H1 (cell line): ENCODE measurements around the gene GLRA2. TPM values are rescaled to one million over a fixed set of nuclear protein-coding genes. Genes with fewer than 3 reads are reported as not detected.

Source experiments
- CTCF ChIA-PET: fragments of 300-600 bp; sonication (Branson Sonifier 250); formaldehyde crosslinking; loops from one replicate; lab custom pipeline; 2021; ENCODE audit not compliant: partially characterized antibody; lab: Charles Lee
- POLR2A ChIA-PET: fragments of 300-600 bp; sonication (Branson Sonifier 250); formaldehyde crosslinking; loops from one replicate; lab custom pipeline; 2021; ENCODE audit warnings: inconsistent platforms; ENCODE audit not compliant: partially characterized antibody; lab: Charles Lee
- DNase-seq, 2 experiments: peaks; one replicate each; pipeline versions ENCODE4 v3.0.0 to v3.0.0-alpha.2; 2010 to 2022; ENCODE audit warnings: low spot score in 2 of 2, low read depth in 1 of 2, mixed read lengths in 1 of 2
- FAIRE-seq: peaks from 2 replicates; lab custom pipeline; 2011; peaks lifted over from hg19 to GRCh38; lab: Jason Lieb, UNC
- H2AFZ ChIP-seq: 2 replicates; pipeline ENCODE4 v1.8.1; 2012; ENCODE audit warnings: low read length, inconsistent platforms
- H2AK5ac ChIP-seq: 2 replicates; pipeline ENCODE4 v1.6.1; 2013; ENCODE audit warnings: low read depth, low read length
- H2BK120ac ChIP-seq: replicated peaks from 2 replicates; pipeline ENCODE3; 2013; ENCODE audit warnings: low read depth, low read length, inconsistent platforms
- H2BK12ac ChIP-seq: 2 replicates; pipeline ENCODE4 v1.6.1; 2013; ENCODE audit warnings: low read depth, low read length
- H2BK15ac ChIP-seq: 2 replicates; pipeline ENCODE4 v1.6.1; 2013; ENCODE audit warnings: low read length
- H2BK20ac ChIP-seq: 2 replicates; pipeline ENCODE4 v1.6.1; 2013; ENCODE audit warnings: low read length
- H2BK5ac ChIP-seq: 2 replicates; pipeline ENCODE4 v1.6.1; 2013; ENCODE audit warnings: low read depth, low read length
- H3K14ac ChIP-seq: 2 replicates; pipeline ENCODE4 v1.6.1; 2013; ENCODE audit warnings: inconsistent platforms; ENCODE audit not compliant: insufficient read length
- H3K18ac ChIP-seq: 2 replicates; pipeline ENCODE4 v1.6.1; 2013; ENCODE audit warnings: low read length; ENCODE audit errors: extremely low read depth
- H3K23ac ChIP-seq: 2 replicates; pipeline ENCODE4 v1.6.1; 2013; ENCODE audit warnings: inconsistent platforms; ENCODE audit not compliant: insufficient read length
- H3K23me2 ChIP-seq: 2 replicates; pipeline ENCODE4 v1.6.1; 2013; ENCODE audit warnings: low read depth, low read length
- H3K27ac ChIP-seq: 2 replicates; pipeline ENCODE4 v1.6.1; 2011; ENCODE audit warnings: low read depth, low read length, inconsistent platforms
- H3K27me3 ChIP-seq, 4 experiments: replicated peaks in 1 of 4; 1 replicate in 1 of 4; 2 replicates in 3 of 4; pipeline versions ENCODE4 v1.6.1 to v1.8.1; 2011 to 2013; ENCODE audit warnings: low read length in 3 of 4, mild to moderate bottlenecking in 3 of 4, inconsistent platforms in 2 of 4, mixed read lengths in 2 of 4, moderate library complexity in 1 of 4; ENCODE audit not compliant: control insufficient read depth in 3 of 4, insufficient read depth in 3 of 4; ENCODE audit errors: extremely low read depth in 1 of 4
- H3K36me3 ChIP-seq, 4 experiments: 2 replicates each; pipeline versions ENCODE4 v1.6.1 to v1.8.1; 2011 to 2013; ENCODE audit warnings: mild to moderate bottlenecking in 4 of 4, low read length in 3 of 4, moderate library complexity in 2 of 4, control low read depth in 1 of 4, inconsistent platforms in 1 of 4; ENCODE audit not compliant: insufficient read depth in 4 of 4, control insufficient read depth in 2 of 4
- H3K4ac ChIP-seq: replicated peaks from 2 replicates; pipeline ENCODE3; 2013; ENCODE audit warnings: low read length, low read depth, mixed read lengths, inconsistent platforms; ENCODE audit not compliant: insufficient read length
- H3K4me1 ChIP-seq, 4 experiments: replicated peaks in 1 of 4; 1 replicate in 1 of 4; 2 replicates in 3 of 4; pipeline versions ENCODE4 v1.6.1 to v1.8.1; 2011 to 2013; ENCODE audit warnings: low read length in 3 of 4, inconsistent platforms in 2 of 4, mixed read lengths in 1 of 4; ENCODE audit not compliant: insufficient read depth in 4 of 4, control insufficient read depth in 3 of 4
- H3K4me2 ChIP-seq, 2 experiments: 2 replicates each; pipeline versions ENCODE4 v1.6.1 to v1.8.1; 2011 to 2013; ENCODE audit warnings: low read depth in 2 of 2, low read length in 2 of 2, control low read depth in 1 of 2, inconsistent platforms in 1 of 2, mild to moderate bottlenecking in 1 of 2; ENCODE audit not compliant: insufficient read depth in 1 of 2
- H3K4me3 ChIP-seq, 4 experiments: fragments of 200-600, 300-600 bp in 1 of 4; sonication (generic), shearing (Covaris generic), sonication (Bioruptor Twin) in 1 of 4; 2 replicates each; pipeline versions ENCODE4 v1.5.1 to v1.8.1; 2011 to 2016; ENCODE audit warnings: low read length in 4 of 4, low read depth in 3 of 4, control low read depth in 2 of 4, inconsistent platforms in 2 of 4, mild to moderate bottlenecking in 2 of 4, mixed read lengths in 1 of 4, moderate library complexity in 1 of 4; ENCODE audit not compliant: insufficient read depth in 2 of 4; ENCODE audit errors: extremely low read depth in 1 of 4
- H3K56ac ChIP-seq: replicated peaks from 2 replicates; pipeline ENCODE3; 2013; ENCODE audit warnings: low read depth, mild to moderate bottlenecking, mixed read lengths, low read length, inconsistent platforms; ENCODE audit not compliant: insufficient read length
- H3K79me1 ChIP-seq: 2 replicates; pipeline ENCODE4 v1.6.1; 2013; ENCODE audit warnings: low read depth, low read length, control low read depth
- H3K79me2 ChIP-seq, 2 experiments: 2 replicates each; pipeline versions ENCODE4 v1.6.1 to v1.8.1; 2012 to 2013; ENCODE audit warnings: low read length in 2 of 2, mild to moderate bottlenecking in 2 of 2, inconsistent platforms in 1 of 2; ENCODE audit not compliant: insufficient read depth in 2 of 2, control insufficient read depth in 1 of 2
- H3K9ac ChIP-seq, 4 experiments: replicated peaks in 1 of 4; 1 replicate in 1 of 4; 2 replicates in 3 of 4; pipeline versions ENCODE4 v1.6.1 to v1.8.1; 2011 to 2013; ENCODE audit warnings: low read depth in 3 of 4, low read length in 3 of 4, control low read depth in 2 of 4, mild to moderate bottlenecking in 2 of 4, moderate library complexity in 2 of 4, inconsistent platforms in 1 of 4; ENCODE audit errors: extremely low read depth in 1 of 4
- H3K9me3 ChIP-seq, 2 experiments: 2 replicates each; pipeline versions ENCODE4 v1.6.1 to v1.8.1; 2012 to 2013; ENCODE audit warnings: mild to moderate bottlenecking in 2 of 2, moderate library complexity in 2 of 2, control low read depth in 1 of 2, inconsistent platforms in 1 of 2, low read depth in 1 of 2, low read length in 1 of 2, mixed read lengths in 1 of 2; ENCODE audit not compliant: insufficient read depth in 2 of 2
- H4K20me1 ChIP-seq, 2 experiments: replicated peaks in 1 of 2; 2 replicates each; pipeline versions ENCODE3 to v1.8.1; 2011 to 2013; ENCODE audit warnings: inconsistent platforms in 2 of 2, low read length in 2 of 2, mild to moderate bottlenecking in 1 of 2; ENCODE audit not compliant: insufficient read depth in 2 of 2, control insufficient read depth in 1 of 2
- H4K5ac ChIP-seq: 2 replicates; pipeline ENCODE4 v1.6.1; 2013; ENCODE audit warnings: low read length, low read depth, mixed read lengths, inconsistent platforms; ENCODE audit not compliant: insufficient read length
- H4K8ac ChIP-seq: 2 replicates; pipeline ENCODE4 v1.8.0; 2013; ENCODE audit warnings: mild to moderate bottlenecking, moderate library complexity, low read length, inconsistent platforms; ENCODE audit not compliant: insufficient read depth; ENCODE audit errors: extremely low read depth
- H4K91ac ChIP-seq: replicated peaks from 2 replicates; pipeline ENCODE3; 2013; ENCODE audit warnings: low read length, mixed read lengths, inconsistent platforms; ENCODE audit not compliant: insufficient read length
- ATF3 ChIP-seq: IDR thresholded peaks from 2 replicates; pipeline ENCODE4 v1.6.1; 2011; ENCODE audit warnings: low read depth, mild to moderate bottlenecking, low read length; ENCODE audit not compliant: insufficient read depth
- EP300 ChIP-seq, 2 experiments: IDR thresholded peaks; 1 replicate in 1 of 2; 2 replicates in 1 of 2; pipeline ENCODE4 v1.6.1; 2011 to 2012; ENCODE audit warnings: low read depth in 2 of 2, low read length in 2 of 2, mild to moderate bottlenecking in 2 of 2, borderline replicate concordance in 1 of 2, inconsistent platforms in 1 of 2, moderate library complexity in 1 of 2
- EZH2 ChIP-seq: fragments of 200-600 bp; sonication (generic); IDR thresholded peaks from 2 replicates; pipeline ENCODE4 v1.7.1; 2012; ENCODE audit warnings: low read depth, mild to moderate bottlenecking, moderate library complexity, low read length, inconsistent platforms; ENCODE audit not compliant: severe bottlenecking
- FOSL1 ChIP-seq: IDR thresholded peaks from 2 replicates; pipeline ENCODE4 v1.6.1; 2011; ENCODE audit warnings: mild to moderate bottlenecking, low read depth, low read length, moderate library complexity; ENCODE audit not compliant: insufficient read depth
- HDAC6 ChIP-seq: IDR thresholded peaks from one replicate; pipeline ENCODE4 v1.7.1; 2012; ENCODE audit warnings: low read depth, mild to moderate bottlenecking, inconsistent platforms, low read length, moderate library complexity
- NANOG ChIP-seq: IDR thresholded peaks from 2 replicates; pipeline ENCODE4 v1.6.1; 2011; ENCODE audit warnings: low read length, low read depth, mild to moderate bottlenecking, inconsistent platforms; ENCODE audit not compliant: insufficient read depth, poor library complexity, severe bottlenecking
- RAD21 ChIP-seq, 2 experiments: IDR thresholded peaks in 1 of 2; conservative IDR thresholded peaks in 1 of 2; 2 replicates each; pipeline ENCODE4 v1.6.1; 2011; ENCODE audit warnings: low read depth in 2 of 2, low read length in 2 of 2, improper control_type of control experiment in 1 of 2, inconsistent platforms in 1 of 2, mild to moderate bottlenecking in 1 of 2, moderate library complexity in 1 of 2
- SP4 ChIP-seq: IDR thresholded peaks from 2 replicates; pipeline ENCODE4 v1.6.1; 2012; ENCODE audit warnings: low read length, inconsistent platforms
- USF2 ChIP-seq: IDR thresholded peaks from 2 replicates; pipeline ENCODE4 v1.6.1; 2011; ENCODE audit warnings: low read length, improper control_type of control experiment
- WGBS, 2 experiments: shearing (Covaris generic) in 1 of 2; methylation state at CpG; one replicate each; pipeline versions ENCODE4 v1.1.6 to v1.1.7; 2013 to 2015; ENCODE audit warnings: low lambda C conversion rate in 2 of 2, mixed read lengths in 2 of 2, inconsistent platforms in 1 of 2, low coverage in 1 of 2, missing lambda C conversion rate in 1 of 2; ENCODE audit not compliant: insufficient replicate concordance in 2 of 2, insufficient coverage in 1 of 2, insufficient read length in 1 of 2; ENCODE audit errors: extremely low coverage in 1 of 2, missing lambda C conversion rate in 1 of 2; 5-methylcytosine and 5-hydroxymethylcytosine counted together
- polyA plus RNA-seq, 7 experiments: library from polyadenylated mRNA; depleted of rRNA in 3 of 7; stranded (reverse) in 5 of 7; unstranded in 2 of 7; fragments of >200 nt in 5 of 7; fragments of 200-250 nt in 2 of 7; gene quantifications; 1 replicate in 5 of 7; 2 replicates in 1 of 7; 4 replicates in 1 of 7; pipeline versions ENCODE4 v1.2.1 to v1.2.3, GENCODE V29; 2011 to 2013; ENCODE audit warnings: missing spikeins in 2 of 7, mixed read lengths in 2 of 7
- total RNA-seq: library from RNA; stranded (reverse); fragmentation: NEBNext Ultra II Directional; extraction: Animal tissue kit (Norgen Biotek cat#: 25700); gene quantifications from 2 replicates; pipeline ENCODE4 v1.2.1, GENCODE V29; 2021

Gene GLRA2
- total and polyA plus RNA-seq, 2 of the 8 experiments (the other 6 are each of a cell fraction or from before 2014, with no cell fraction given) = not detected

DNA sequence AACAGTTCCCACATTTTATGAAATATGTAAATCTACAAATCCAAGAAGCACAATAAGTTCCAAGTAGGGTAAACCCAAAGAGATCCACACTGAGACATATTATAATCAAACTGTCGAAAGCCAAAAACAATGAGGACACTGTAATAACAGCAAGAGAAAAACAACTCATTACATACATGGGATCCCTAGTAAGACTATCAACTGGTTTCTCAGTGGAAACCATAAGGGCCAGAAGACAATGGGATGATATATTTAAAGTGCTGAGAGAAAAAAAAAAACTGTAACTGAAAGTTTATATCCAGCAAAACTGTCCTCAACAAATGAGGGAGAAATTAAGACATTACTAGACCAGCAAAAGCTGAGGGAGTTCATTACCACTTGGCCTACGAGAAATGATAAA, 34.7 kb downstream of the GLRA2 start:
- H3K14ac ChIP-seq = no peak overlapping the region
- WGBS, 2 experiments = 100% methylated on average over 2 of the region's 2 CpGs; no CpG with 5 or more reads in 1 of the 2 experiments
- H3K9ac ChIP-seq = no peak overlapping the region
- no peaks in the 10 kb centered on the region for H3K4me1 ChIP-seq
- no peak overlapping the region for H2BK120ac ChIP-seq
- no peak overlapping the region for H4K5ac ChIP-seq
- no peak overlapping the region for H2AFZ ChIP-seq
- H3K9me3 ChIP-seq = no peaks in the 10 kb centered on the region
- no peak overlapping the region for H4K91ac ChIP-seq
- H3K27ac ChIP-seq = no peak overlapping the region
- no peaks in the 10 kb centered on the region for H3K79me2 ChIP-seq
- no peaks in the 10 kb centered on the region for H3K27me3 ChIP-seq
- H3K23ac ChIP-seq = no peak overlapping the region
- ChIA-PET CTCF (no interaction called here), POLR2A (no interaction called here)
- no peak overlapping the region for H3K4me3 ChIP-seq
- H4K8ac ChIP-seq = no peak overlapping the region
- H3K56ac ChIP-seq = no peak overlapping the region
- no peaks in the 10 kb centered on the region for H3K36me3 ChIP-seq
- no peak overlapping the region for H3K4me2 ChIP-seq
- no peak overlapping the region for H3K4ac ChIP-seq
- no peaks in the 10 kb centered on the region for H3K79me1 ChIP-seq
- no peaks in the 10 kb centered on the region for H4K20me1 ChIP-seq
- no peaks in the 10 kb centered on the region for H3K23me2 ChIP-seq
- no peak overlapping the region for H2BK12ac ChIP-seq
- no peak overlapping the region for H2BK20ac ChIP-seq
- H2AK5ac ChIP-seq = no peak overlapping the region
- no peak overlapping the region for H2BK15ac ChIP-seq
- FAIRE-seq (no peak), DNase-seq (no peak)
- H2BK5ac ChIP-seq = no peak overlapping the region
- H3K18ac ChIP-seq = no peak overlapping the region
- no peak for TF ChIP-seq RAD21 (IDR thresholded peaks at IDR 0.05 in 1 of 2, conservative IDR thresholded peaks at IDR 0.05 in 1 of 2; ENCODE audit: low read depth in 2 of 2, low read length in 2 of 2)
- TF ChIP-seq FOSL1 = no peak
- TF ChIP-seq NANOG = no peak
- TF ChIP-seq USF2 = no peak
- TF ChIP-seq EZH2 = no peak
- TF ChIP-seq SP4 = no peak
- TF ChIP-seq HDAC6 = no peak
- no peak for TF ChIP-seq EP300 (IDR thresholded peaks at IDR 0.05; ENCODE audit: borderline replicate concordance in 1 of 2, low read depth in 2 of 2, low read length in 2 of 2)
- TF ChIP-seq ATF3 = no peak
